GF-D8 (cell line): Measurements from ENCODE around the gene OR4M2.
"Not testable (repeated sequence)": the region's sequence is repeated elsewhere in the genome, so short reads cannot be mapped to it uniquely, and the experiment has no call there.

ENCODE experiments used
- DNase-seq: peaks from one replicate; lab custom pipeline; 2025; lab: John Stamatoyannopoulos, UW

The OR4M2 gene

GRCh38 chr15:22080227-22080626, at the start of gene OR4M2:
Gene OR4M2, plus strand, starts transcription at chr15:22080527. Its CDS starts 98 bp downstream, at chr15:22080625.
- not testable (repeated sequence) for DNase-seq

- DNase-seq: not testable (repeated sequence)
Measured at GRCh38 chr15:22069267-22069666, 11.1 kb upstream of the OR4M2 start.

GRCh38 chr15:22081386-22081785, 1.1 kb downstream of the OR4M2 start:
- DNase-seq: not testable (repeated sequence)

GRCh38 chr15:22098616-22099253, 18.4 kb downstream of the OR4M2 start:
- not testable (repeated sequence) for DNase-seq

- DNase-seq: not testable (repeated sequence)
Measured at GRCh38 chr15:22099289-22099891, 19.1 kb downstream of the OR4M2 start.

GRCh38 chr15:22122033-22122432, 41.7 kb downstream of the OR4M2 start:
- not testable (repeated sequence) for DNase-seq
